Upper lobe of right lung (tissue), 1 donor: ENCODE results near the gene HDAC4. TPM values are rescaled to one million over a fixed set of nuclear protein-coding genes. Genes with fewer than 3 reads are reported as not detected.

Source experiments
- ATAC-seq: fragments of 200-7000 bp; cut with Tn5 transposase; one replicate; pipeline ENCODE4 v1.9.1; 2020; ENCODE audit warnings: mild to moderate bottlenecking, moderate library complexity
- DNase-seq: peaks from one replicate; pipeline ENCODE4 v3.0.0-alpha.2; 2020
- H3K27ac ChIP-seq: fragments of 200-600 bp; one replicate; pipeline ENCODE4 v1.8.0; 2022
- H3K27me3 ChIP-seq: fragments of 200-600 bp; one replicate; pipeline ENCODE4 v1.8.0; 2022; ENCODE audit warnings: mild to moderate bottlenecking
- H3K36me3 ChIP-seq: fragments of 200-600 bp; one replicate; pipeline ENCODE4 v1.8.0; 2022
- H3K4me1 ChIP-seq: fragments of 200-600 bp; one replicate; pipeline ENCODE4 v1.8.0; 2022
- H3K4me3 ChIP-seq: fragments of 200-600 bp; one replicate; pipeline ENCODE4 v1.8.0; 2022; ENCODE audit warnings: mild to moderate bottlenecking
- H3K9me3 ChIP-seq: fragments of 200-600 bp; one replicate; pipeline ENCODE4 v1.8.0; 2022
- CTCF ChIP-seq: fragments of 200-600 bp; IDR thresholded peaks from one replicate; pipeline ENCODE4 v1.8.0; 2022; ENCODE audit warnings: antibody characterized with exemption
- intact Hi-C: fragments of 100-400 bp; cut with DNase I; formaldehyde crosslinking; loops from one replicate; pipeline ENCODE4 v1.11.0; 2022
- total RNA-seq: library from RNA; stranded (reverse); fragmentation: NEBNext Ultra II Directional; extraction: Animal tissue kit (Norgen Biotek cat#: 25700); gene quantifications from one replicate; pipeline ENCODE4 v1.2.1, GENCODE V29; 2021
- donor health status: DM: no; HTN: yes; CAD: no; lungs with severe emphysema.

The HDAC4 gene
- total RNA-seq, 1 donor from 2014 or later = 44.1 TPM

DNA sequence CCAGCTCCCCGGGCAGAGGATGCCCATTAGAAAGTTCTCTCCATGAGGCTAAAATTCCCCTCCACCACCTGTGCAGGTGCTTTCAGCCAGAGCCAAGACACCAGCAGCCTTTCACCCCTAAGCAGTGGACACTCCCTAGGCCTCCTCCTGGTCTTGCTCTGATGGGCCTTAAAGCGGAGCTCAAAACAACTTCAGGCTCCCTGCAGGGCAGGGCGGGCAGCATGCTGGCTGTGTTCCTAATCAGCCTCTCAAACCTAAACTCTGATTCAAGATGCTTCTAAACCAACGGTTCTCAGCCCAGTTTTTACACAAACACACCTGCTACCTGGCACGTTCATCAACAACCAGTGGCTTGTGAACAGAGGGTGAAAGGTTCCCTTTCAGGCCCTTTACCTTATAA, 298.6 kb downstream of the HDAC4 start:
- H3K27ac ChIP-seq = no peak overlapping the region
- no peaks in the 10 kb centered on the region for H3K27me3 ChIP-seq
- DNase-seq = no peak
- intact Hi-C loops = no loop called here
- TF ChIP-seq CTCF = no peak
- no peaks in the 10 kb centered on the region for H3K4me1 ChIP-seq
- H3K36me3 ChIP-seq = peaks cover 75% of the 10 kb centered on the region
- ATAC-seq = no peak
- H3K4me3 ChIP-seq = no peak overlapping the region
- no peaks in the 10 kb centered on the region for H3K9me3 ChIP-seq

DNA sequence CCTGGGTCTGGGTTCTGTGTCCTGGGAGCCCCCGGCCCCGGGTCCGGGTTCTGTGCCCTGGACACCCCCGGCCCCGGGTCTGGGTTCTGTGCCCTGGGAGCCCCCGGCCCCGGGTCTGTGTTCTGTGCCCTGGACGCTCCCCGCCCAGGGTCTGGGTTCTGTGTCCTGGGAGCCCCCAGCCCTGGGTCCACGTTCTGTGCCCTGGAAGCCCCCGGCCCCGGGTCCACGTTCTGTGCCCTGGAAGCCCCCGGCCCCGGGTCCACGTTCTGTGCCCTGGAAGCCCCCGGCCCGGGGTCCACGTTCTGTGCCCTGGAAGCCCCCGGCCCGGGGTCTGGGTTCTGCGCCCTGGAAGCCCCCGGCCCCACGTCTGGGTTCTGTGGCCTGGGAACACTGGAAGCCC, 299.0 kb downstream of the HDAC4 start:
- no peak for ATAC-seq
- no peak for DNase-seq
- no peaks in the 10 kb centered on the region for H3K4me1 ChIP-seq
- H3K27me3 ChIP-seq = no peaks in the 10 kb centered on the region
- intact Hi-C loops = no loop called here
- TF ChIP-seq CTCF = no peak
- peaks cover 71% of the 10 kb centered on the region for H3K36me3 ChIP-seq
- H3K4me3 ChIP-seq = no peak overlapping the region
- H3K9me3 ChIP-seq = no peaks in the 10 kb centered on the region
- no peak overlapping the region for H3K27ac ChIP-seq

GRCh38 chr2:239101071-239101470, 299.7 kb downstream of the HDAC4 start:
- Histone ChIP-seq H3K27me3 (no peaks in the 10 kb centered on the region), H3K27ac (no peak overlapping the region), H3K9me3 (no peaks in the 10 kb centered on the region), H3K4me1 (no peaks in the 10 kb centered on the region), H3K4me3 (no peak overlapping the region), H3K36me3 (peaks cover 63% of the 10 kb centered on the region)
- no peak for ATAC-seq
- no peak for DNase-seq
- TF ChIP-seq CTCF = no peak
- intact Hi-C loops = no loop called here

DNA sequence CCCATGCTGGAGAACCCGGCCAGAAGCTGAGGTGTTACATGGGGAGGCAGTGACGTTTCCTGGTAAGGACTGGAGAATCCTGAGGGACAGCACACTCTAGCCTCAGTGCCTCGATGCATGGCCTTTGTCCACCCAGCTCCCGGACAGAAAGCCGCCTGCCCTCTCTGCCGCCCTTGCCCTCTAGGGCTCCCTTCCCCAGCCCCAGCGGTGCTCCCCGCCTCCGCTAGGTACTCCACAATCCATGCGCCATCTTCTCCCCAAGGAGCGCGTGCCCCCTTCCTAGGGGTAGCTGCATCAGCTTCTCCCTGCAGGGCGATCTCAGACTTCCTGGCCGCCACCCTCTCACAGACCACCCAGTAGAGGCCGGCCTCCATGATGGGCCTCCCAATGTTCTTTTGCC, 301.3 kb downstream of the HDAC4 start:
- no peak for ATAC-seq
- Histone ChIP-seq H3K4me1 (no peaks in the 10 kb centered on the region), H3K27ac (no peak overlapping the region), H3K27me3 (no peaks in the 10 kb centered on the region), H3K9me3 (no peaks in the 10 kb centered on the region), H3K36me3 (peaks cover 63% of the 10 kb centered on the region), H3K4me3 (no peak overlapping the region)
- intact Hi-C loops = no loop called here
- DNase-seq = no peak
- no peak for TF ChIP-seq CTCF

GRCh38 chr2:239098288-239098970, 302.4 kb downstream of the HDAC4 start:
- no peak overlapping the region for H3K4me3 ChIP-seq
- H3K27me3 ChIP-seq = no peaks in the 10 kb centered on the region
- no peaks in the 10 kb centered on the region for H3K4me1 ChIP-seq
- peaks cover 62% of the 10 kb centered on the region for H3K36me3 ChIP-seq
- ATAC-seq (no peak), DNase-seq (no peak)
- H3K9me3 ChIP-seq = no peaks in the 10 kb centered on the region
- intact Hi-C loops = no loop called here
- TF ChIP-seq CTCF = no peak
- no peak overlapping the region for H3K27ac ChIP-seq

GRCh38 chr2:239097428-239097696, 303.5 kb downstream of the HDAC4 start:
- peaks cover 51% of the 10 kb centered on the region for H3K36me3 ChIP-seq
- no peak for TF ChIP-seq CTCF
- no peak overlapping the region for H3K27ac ChIP-seq
- no peaks in the 10 kb centered on the region for H3K9me3 ChIP-seq
- no peak overlapping the region for H3K4me3 ChIP-seq
- no peaks in the 10 kb centered on the region for H3K27me3 ChIP-seq
- no peaks in the 10 kb centered on the region for H3K4me1 ChIP-seq
- DNase-seq (no peak), ATAC-seq (no peak)
- intact Hi-C loops = no loop called here
